ENCODE results near the gene NFKBIL1. TPM values are rescaled to one million over a fixed set of nuclear protein-coding genes. Genes with fewer than 3 reads are reported as not detected.

The NFKBIL1 gene
- total and polyA plus RNA-seq, 9 of the 15 experiments (the other 6 are each of a cell fraction or from before 2014, with no cell fraction given): 0.49 to 33.1 (median 7.6) TPM

DNA sequence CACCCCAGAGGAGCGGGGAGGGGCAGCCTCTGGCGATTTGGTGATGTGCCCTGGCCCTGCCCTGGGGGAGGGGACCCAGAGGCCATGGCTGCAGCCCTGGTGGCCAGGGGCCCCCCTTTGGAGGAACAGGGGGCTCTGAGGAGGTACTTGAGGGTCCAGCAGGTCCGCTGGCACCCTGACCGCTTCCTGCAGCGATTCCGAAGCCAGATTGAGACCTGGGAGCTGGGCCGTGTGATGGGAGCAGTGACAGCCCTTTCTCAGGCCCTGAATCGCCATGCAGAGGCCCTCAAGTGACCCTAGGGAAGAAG is 10.9 kb downstream of the NFKBIL1 start:
- 0 out of 2 replicates have a peak, but pooled peaks have one; percentile 20 for TF ChIP-seq POLR2G (IDR thresholded peaks at IDR 0.05; ENCODE audit: low read depth, low read length)
- TF ChIP-seq OTX1 (CRISPR knock-in tag; IDR thresholded peaks at IDR 0.05): no peak
- Histone ChIP-seq H2AFZ (ENCODE audit: low read depth, low read length) (no peak overlapping the region), H3K4me2 (ENCODE audit: insufficient read depth, low read length) (no peak overlapping the region), H3K9me3 (replicated peaks; ENCODE audit: control insufficient read depth, insufficient read depth, low read depth, low read length) (no peaks in the 10 kb centered on the region), H3K27me3 (ENCODE audit: control insufficient read depth in 2 of 2, insufficient read depth in 2 of 2, low read length in 2 of 2) (no peaks in the 10 kb centered on the region), H4K20me1 (replicated peaks; ENCODE audit: control insufficient read depth, insufficient read depth, low read length) (no peaks in the 10 kb centered on the region), H3K4me1 (replicated peaks in 1 of 2; ENCODE audit: control insufficient read depth in 2 of 2, insufficient read depth in 2 of 2, low read length in 2 of 2) (peaks cover 41 to 56% of the 10 kb centered on the region in 2 experiments), H3K36me3 (ENCODE audit: control insufficient read depth, insufficient read depth, low read length) (peaks cover 61% of the 10 kb centered on the region), H3K9ac (ENCODE audit: insufficient read depth in 1 of 2, low read depth in 2 of 2, low read length in 2 of 2) (peak overlapping the region; percentile 2 to 77; a peak in 3 of 4 replicates), H3K27ac (ENCODE audit: extremely low read depth, low read depth, low read length) (no peak overlapping the region), H3K79me2 (ENCODE audit: control insufficient read depth, insufficient read depth, low read length) (no peaks in the 10 kb centered on the region), H3K4me3 (no peak overlapping the region), H3K9me1 (ENCODE audit: control insufficient read depth, insufficient read depth, low read length) (peaks cover 6% of the 10 kb centered on the region)
- intact Hi-C loops (cut with micrococcal nuclease) (no loop called here), in situ Hi-C loops (cut with MboI) (no loop called here)
- ChIA-PET POLR2A (interaction anchor here (0.6 to 5.8 kb wide), 4 partner anchors 9 to 99 kb away, joined by 3 to 38 read pairs (median 6); partner anchors contain the start of genes ATP6V1G2 and NFKBIL1), CTCF (ENCODE audit: low intra/inter-chr PET ratio) (no interaction called here)
- FAIRE-seq (no peak), DNase-seq (ENCODE audit: extremely low read depth in 1 of 4, low spot score in 3 of 4) (no peak), ATAC-seq (no peak)
- BruUV-seq (replicated peaks): no TSS peak
- 82% methylated on average over 6 of the region's 8 CpGs for WGBS (ENCODE audit: insufficient coverage, low coverage, missing lambda C conversion rate)

DNA sequence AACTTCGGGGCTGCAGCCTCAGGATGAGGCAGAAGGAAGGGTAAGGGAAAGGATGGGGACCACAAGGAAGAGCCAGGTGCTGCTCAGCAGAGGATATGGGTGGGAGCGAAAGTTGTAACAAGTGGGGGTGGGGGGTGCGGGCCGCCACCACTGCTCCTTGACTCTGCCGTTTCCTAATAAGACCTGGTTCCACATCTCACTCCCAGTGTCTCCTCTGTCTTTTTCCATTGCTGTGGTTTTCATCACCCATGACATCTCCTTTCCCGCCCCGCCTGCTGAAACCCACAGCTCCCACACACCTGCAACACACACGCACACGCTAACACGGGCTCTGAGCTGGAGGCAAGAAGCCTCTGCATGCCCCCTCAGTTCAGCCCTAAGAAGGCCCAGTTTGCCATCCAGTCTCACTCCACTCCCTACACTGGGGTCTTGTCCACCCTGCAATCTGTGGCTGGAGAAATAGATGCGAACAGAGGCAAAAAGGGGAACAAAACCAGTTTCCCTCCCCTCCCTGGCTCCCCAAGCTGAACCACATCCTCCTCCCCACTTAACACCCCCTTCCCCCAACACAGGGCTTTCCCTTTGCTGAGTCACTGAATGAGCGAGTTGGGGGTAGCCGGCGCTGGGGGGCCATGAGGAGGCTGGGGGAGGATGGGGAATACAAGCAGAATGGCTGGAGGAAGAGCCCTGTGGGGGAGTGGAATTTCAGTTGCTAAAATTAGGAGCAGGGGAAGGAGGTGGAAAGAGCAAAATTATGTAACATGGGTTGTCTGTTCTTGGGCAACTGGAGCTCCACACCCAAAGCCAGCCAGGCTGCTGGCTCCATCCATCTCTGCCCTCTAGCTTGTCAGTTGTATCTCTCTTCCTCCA is 11.5 kb downstream of the NFKBIL1 start:
- Histone ChIP-seq H3K4me3 (no peak overlapping the region), H3K9ac (ENCODE audit: insufficient read depth in 1 of 2, low read depth in 2 of 2, low read length in 2 of 2) (peak overlapping the region; percentile 6 to 77; a peak in 2 of 4 replicates), H3K27ac (ENCODE audit: extremely low read depth, low read depth, low read length) (peak overlapping the region; percentile 41), H3K27me3 (ENCODE audit: control insufficient read depth in 2 of 2, insufficient read depth in 2 of 2, low read length in 2 of 2) (no peaks in the 10 kb centered on the region), H3K79me2 (ENCODE audit: control insufficient read depth, insufficient read depth, low read length) (no peaks in the 10 kb centered on the region), H3K9me1 (ENCODE audit: control insufficient read depth, insufficient read depth, low read length) (peaks cover 6% of the 10 kb centered on the region), H3K9me3 (replicated peaks; ENCODE audit: control insufficient read depth, insufficient read depth, low read depth, low read length) (no peaks in the 10 kb centered on the region), H3K4me2 (ENCODE audit: insufficient read depth, low read length) (peak overlapping the region; percentile 17; the same call in 1 of the 2 replicates), H4K20me1 (replicated peaks; ENCODE audit: control insufficient read depth, insufficient read depth, low read length) (no peaks in the 10 kb centered on the region), H3K36me3 (ENCODE audit: control insufficient read depth, insufficient read depth, low read length) (peaks cover 55% of the 10 kb centered on the region), H3K4me1 (replicated peaks in 1 of 2; ENCODE audit: control insufficient read depth in 2 of 2, insufficient read depth in 2 of 2, low read length in 2 of 2) (peaks cover 47 to 62% of the 10 kb centered on the region in 2 experiments), H2AFZ (ENCODE audit: low read depth, low read length) (no peak overlapping the region)
- BruUV-seq (replicated peaks): no TSS peak
- 39% methylated on average over 14 of the region's 14 CpGs for WGBS (ENCODE audit: insufficient coverage, low coverage, missing lambda C conversion rate)
- intact Hi-C loops (cut with micrococcal nuclease): no loop called here
- in situ Hi-C loops (cut with MboI): no loop called here
- peak; percentile 26 for ATAC-seq
- CTCF ChIA-PET (ENCODE audit: low intra/inter-chr PET ratio): interaction anchor here (0.5 kb wide), 1 partner anchor 22 kb away, joined by 3 read pairs; no protein-coding TSS in a partner anchor
- peak; percentile 69 for FAIRE-seq
- POLR2A ChIA-PET: interaction anchor here (0.6 to 5.8 kb wide), 13 partner anchors 10 to 239 kb away, joined by 3 to 38 read pairs (median 4); partner anchors contain the start of genes ATP6V1G2, DDX39B, NFKBIL1 and PRRC2A
- peak; percentile 65 to 83 (median 72) for DNase-seq (ENCODE audit: extremely low read depth in 1 of 4, low spot score in 3 of 4)
- TF ChIP-seq HMGXB4 (CRISPR knock-in tag; IDR thresholded peaks at IDR 0.05) (no peak), NCOA4 (IDR thresholded peaks at IDR 0.05; ENCODE audit: partially characterized antibody) (no peak), ZFP30 (CRISPR knock-in tag; IDR thresholded peaks at IDR 0.05; ENCODE audit: borderline replicate concordance) (no peak), PHF8 (IDR thresholded peaks at IDR 0.05; ENCODE audit: borderline replicate concordance, low read length) (no peak)
- TF ChIP-seq, protein P1, sequence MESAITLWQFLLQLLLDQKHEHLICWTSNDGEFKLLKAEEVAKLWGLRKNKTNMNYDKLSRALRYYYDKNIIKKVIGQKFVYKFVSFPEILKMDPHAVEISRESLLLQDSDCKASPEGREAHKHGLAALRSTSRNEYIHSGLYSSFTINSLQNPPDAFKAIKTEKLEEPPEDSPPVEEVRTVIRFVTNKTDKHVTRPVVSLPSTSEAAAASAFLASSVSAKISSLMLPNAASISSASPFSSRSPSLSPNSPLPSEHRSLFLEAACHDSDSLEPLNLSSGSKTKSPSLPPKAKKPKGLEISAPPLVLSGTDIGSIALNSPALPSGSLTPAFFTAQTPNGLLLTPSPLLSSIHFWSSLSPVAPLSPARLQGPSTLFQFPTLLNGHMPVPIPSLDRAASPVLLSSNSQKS (CRISPR knock-in tag; IDR thresholded peaks at IDR 0.05): no peak
